Activated CD4-positive, alpha-beta memory T cell treated with anti-CD3 and anti-CD28 coated beads, Interleukin-2, amount 10 ng/mL, durations not matched to agents 7 days and 5 days (primary cell): ENCODE data around the gene RAB8A. TPM values are rescaled to one million over a fixed set of nuclear protein-coding genes. Genes with fewer than 3 reads are reported as not detected.

Experiments
- CTCF ChIA-PET: fragments of 350-600 bp; sonication (Branson Sonifier 250); formaldehyde crosslinking; loops from one replicate; lab custom pipeline; 2021; ENCODE audit warnings: antibody characterized with exemption, inconsistent platforms; lab: Charles Lee
- POLR2A ChIA-PET: fragments of 350-600 bp; sonication (Branson Sonifier 250); formaldehyde crosslinking; loops from one replicate; lab custom pipeline; 2021; ENCODE audit warnings: antibody characterized with exemption; lab: Charles Lee
- DNase-seq: peaks from one replicate; pipeline ENCODE4 v3.0.0-alpha.2; 2020
- H3K27ac Mint-ChIP-seq: one replicate; pipeline ENCODE4 v1.8.0; 2021; ENCODE audit warnings: mild to moderate bottlenecking, mixed read lengths
- H3K27me3 Mint-ChIP-seq: one replicate; pipeline ENCODE4 v1.8.0; 2021; ENCODE audit warnings: mixed read lengths
- H3K36me3 Mint-ChIP-seq: one replicate; pipeline ENCODE4 v1.8.0; 2021; ENCODE audit warnings: low read depth, mixed read lengths
- H3K4me1 Mint-ChIP-seq: one replicate; pipeline ENCODE4 v1.8.0; 2021; ENCODE audit warnings: mixed read lengths
- H3K4me3 Mint-ChIP-seq: one replicate; pipeline ENCODE4 v1.8.0; 2021; ENCODE audit warnings: mild to moderate bottlenecking, mixed read lengths
- H3K9me3 Mint-ChIP-seq: one replicate; pipeline ENCODE4 v1.8.0; 2021; ENCODE audit warnings: mixed read lengths
- total RNA-seq, 2 experiments: library from RNA; stranded (reverse); gene quantifications; one replicate each; pipeline ENCODE4 v1.2.3, GENCODE V29; 2021

The RAB8A gene
- total RNA-seq, 2 experiments from 2014 or later = 141 to 147 TPM

DNA sequence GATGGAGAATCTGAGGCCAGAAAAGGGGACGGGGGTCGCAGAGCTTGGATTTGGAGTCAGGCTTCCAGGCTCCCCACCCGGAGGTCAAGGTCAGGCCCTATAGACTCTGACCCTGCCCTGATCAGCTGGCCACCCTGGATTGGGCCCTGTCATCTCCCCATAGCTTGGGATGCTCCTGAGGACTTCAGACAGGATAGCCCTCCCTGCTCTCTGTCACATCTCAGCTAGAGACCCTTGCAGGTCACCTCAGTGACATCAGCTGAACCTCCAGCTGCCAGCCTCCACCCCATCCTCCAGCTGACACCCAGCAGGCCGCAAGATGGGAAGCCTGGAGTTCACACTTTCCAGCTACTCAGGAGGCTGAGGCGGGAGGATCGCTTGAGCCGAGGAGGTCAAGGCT, 38.2 kb upstream of the RAB8A start:
- no peaks in the 10 kb centered on the region for H3K27me3 Mint-ChIP-seq
- no peaks in the 10 kb centered on the region for H3K9me3 Mint-ChIP-seq
- H3K4me3 Mint-ChIP-seq = no peak overlapping the region
- POLR2A ChIA-PET = interaction anchor here (0.8 to 10.5 kb wide), 8 partner anchors 10 to 255 kb away, joined by 3 to 322 read pairs (median 5); partner anchors contain the start of genes FAM32A, HSH2D and KLF2
- H3K4me1 Mint-ChIP-seq = peaks cover 47% of the 10 kb centered on the region
- CTCF ChIA-PET = interaction anchor here (0.7 to 2.1 kb wide), 8 partner anchors 10 to 112 kb away, joined by 3 to 8 read pairs (median 3); partner anchors contain the start of gene FAM32A
- no peak for DNase-seq
- peak overlapping the region; percentile 83 for H3K27ac Mint-ChIP-seq
- H3K36me3 Mint-ChIP-seq = peaks cover 27% of the 10 kb centered on the region

DNA sequence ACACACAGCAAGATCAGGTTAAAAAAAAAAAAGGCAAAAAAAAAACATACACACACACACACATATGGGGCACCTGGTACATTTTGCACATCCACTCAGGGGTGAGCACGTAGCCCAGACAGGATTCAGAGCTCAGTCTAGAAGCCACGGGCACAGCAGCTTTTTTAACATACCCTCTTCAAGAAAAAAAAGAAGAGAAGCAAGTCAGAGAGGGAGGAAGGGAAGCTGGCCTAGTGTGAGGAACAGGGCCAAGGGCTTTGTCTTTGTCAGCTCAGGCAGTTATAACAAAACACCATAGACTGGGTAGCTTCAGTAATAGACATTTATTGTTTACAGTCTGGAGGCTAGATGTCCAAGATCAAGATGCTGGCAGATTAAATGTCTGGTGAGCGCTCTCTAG, 37.7 kb upstream of the RAB8A start:
- Mint-ChIP-seq H3K27ac (peak overlapping the region; percentile 83), H3K36me3 (peaks cover 32% of the 10 kb centered on the region), H3K9me3 (no peaks in the 10 kb centered on the region), H3K4me1 (peaks cover 48% of the 10 kb centered on the region), H3K4me3 (no peak overlapping the region), H3K27me3 (no peaks in the 10 kb centered on the region)
- DNase-seq = no peak
- POLR2A ChIA-PET = interaction anchor here (0.8 to 10.5 kb wide), 8 partner anchors 11 to 255 kb away, joined by 3 to 322 read pairs (median 4); partner anchors contain the start of genes FAM32A, HSH2D and KLF2
- CTCF ChIA-PET = interaction anchor here (0.7 to 2.1 kb wide), 8 partner anchors 11 to 111 kb away, joined by 3 to 8 read pairs (median 4); partner anchors contain the start of gene FAM32A

GRCh38 chr19:16074488-16075365, 37.0 kb upstream of the RAB8A start:
- Mint-ChIP-seq H3K27me3 (no peaks in the 10 kb centered on the region), H3K9me3 (no peaks in the 10 kb centered on the region), H3K27ac (peak overlapping the region; percentile 83), H3K4me3 (peak overlapping the region; percentile 82), H3K4me1 (peaks cover 53% of the 10 kb centered on the region), H3K36me3 (peaks cover 38% of the 10 kb centered on the region)
- POLR2A ChIA-PET = interaction anchor here (1.1 to 10.5 kb wide), 11 partner anchors 8 to 297 kb away, joined by 4 to 322 read pairs (median 9); partner anchors contain the start of genes FAM32A, HSH2D, KLF2 and RAB8A
- CTCF ChIA-PET = interaction anchor here (1.1 to 4.1 kb wide), 8 partner anchors 10 to 108 kb away, joined by 3 to 25 read pairs (median 6); no protein-coding TSS in a partner anchor
- no peak for DNase-seq

DNA sequence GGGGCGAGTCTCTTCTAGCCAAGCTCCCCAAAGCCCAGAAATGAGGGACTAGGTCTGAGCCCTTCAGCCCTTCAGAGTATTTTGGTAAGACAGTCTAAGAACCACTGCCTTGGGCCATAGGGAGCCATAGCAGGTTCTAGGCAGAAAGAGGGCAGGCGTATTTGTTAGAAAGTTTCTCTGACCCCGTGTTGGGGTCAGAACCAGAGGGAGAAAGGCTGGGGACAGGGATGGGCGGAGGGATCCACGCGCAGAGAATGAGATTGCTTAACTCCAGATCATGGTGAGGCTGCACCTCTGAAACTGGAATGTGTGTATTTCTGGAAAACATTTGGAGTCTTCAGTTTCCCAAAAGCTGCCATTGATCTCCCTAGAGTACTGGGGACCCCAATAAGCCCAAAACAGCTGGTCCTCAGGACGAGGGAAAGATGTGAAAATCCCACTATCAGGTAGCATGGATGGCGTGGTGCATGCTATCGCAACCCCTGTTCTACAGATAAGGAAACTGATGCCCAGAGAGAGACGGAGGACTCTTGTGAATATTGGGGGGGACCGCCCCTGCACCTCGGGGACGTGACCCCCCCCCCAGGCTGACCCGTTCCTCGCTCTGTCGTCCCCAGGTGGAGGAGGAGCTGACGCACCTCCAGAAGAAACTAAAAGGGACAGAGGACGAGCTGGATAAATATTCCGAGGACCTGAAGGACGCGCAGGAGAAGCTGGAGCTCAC, 36.1 kb upstream of the RAB8A start:
- Mint-ChIP-seq H3K27me3 (no peaks in the 10 kb centered on the region), H3K36me3 (peaks cover 46% of the 10 kb centered on the region), H3K4me3 (peak overlapping the region; percentile 82), H3K27ac (peak overlapping the region; percentile 83), H3K9me3 (no peaks in the 10 kb centered on the region), H3K4me1 (peaks cover 61% of the 10 kb centered on the region)
- ChIA-PET POLR2A (interaction anchor here (0.7 to 10.5 kb wide), 21 partner anchors 9 to 696 kb away, joined by 3 to 322 read pairs (median 9); partner anchors contain the start of genes AP1M1, FAM32A, HSH2D and KLF2), CTCF (interaction anchor here (0.6 to 4.1 kb wide), 9 partner anchors 8 to 129 kb away, joined by 3 to 25 read pairs (median 3); no protein-coding TSS in a partner anchor)
- no peak for DNase-seq

- H3K27me3 Mint-ChIP-seq = no peaks in the 10 kb centered on the region
- peak within 1 kb of the TSS; percentile 98 for H3K27ac Mint-ChIP-seq
- DNase-seq = peak; percentile 94
- H3K9me3 Mint-ChIP-seq = no peaks in the 10 kb centered on the region
- H3K4me1 Mint-ChIP-seq = peaks cover 65% of the 10 kb centered on the region
- ChIA-PET CTCF (interaction anchor here (0.6 to 4.1 kb wide), 8 partner anchors 9 to 130 kb away, joined by 3 to 25 read pairs (median 3); no protein-coding TSS in a partner anchor), POLR2A (interaction anchor here (0.5 to 10.5 kb wide), 23 partner anchors 10 to 697 kb away, joined by 3 to 322 read pairs (median 6); partner anchors contain the start of genes AP1M1, FAM32A, HSH2D and KLF2)
- peak within 1 kb of the TSS; percentile 82 for H3K4me3 Mint-ChIP-seq
- H3K36me3 Mint-ChIP-seq = peaks cover 53% of the 10 kb centered on the region
Observed at GRCh38 chr19:16076154-16076957, 35.3 kb upstream of the RAB8A start, which contains the start of gene TPM4. Gene TPM4, plus strand, starts transcription at chr19:16076495. Its CDS starts 71 bp downstream, at chr19:16076566.

DNA sequence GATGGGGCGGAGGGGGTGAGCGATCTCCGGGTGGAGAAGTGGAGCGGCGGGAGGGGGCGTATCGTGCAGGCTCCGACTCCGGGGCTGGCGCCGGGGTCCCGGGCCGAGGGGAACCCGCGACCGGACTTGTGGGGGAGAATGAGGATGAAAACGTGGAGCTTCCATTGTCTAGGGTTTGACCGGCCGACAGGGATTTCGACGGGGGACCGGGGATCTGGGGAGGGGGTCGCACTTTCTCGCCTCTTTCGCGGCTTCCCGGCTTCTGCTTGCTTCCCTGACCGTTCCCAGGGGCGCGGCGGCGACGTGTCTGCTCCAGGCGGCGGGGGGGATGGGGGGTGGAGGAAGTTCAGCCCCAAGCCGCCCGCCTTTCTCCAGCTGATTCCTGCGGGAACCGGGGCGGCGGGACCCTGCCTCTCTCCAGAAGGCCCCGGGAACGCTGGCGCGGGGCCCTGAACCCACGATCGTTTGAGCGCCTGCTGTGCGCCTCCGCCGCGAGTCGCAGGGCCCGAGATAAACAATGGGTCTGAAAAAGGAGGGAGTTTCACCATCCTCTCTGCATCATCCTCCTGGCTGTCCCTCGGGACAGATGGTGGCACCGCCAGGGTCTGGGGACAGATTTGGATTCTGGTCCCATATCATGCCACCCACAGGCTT, 34.6 kb upstream of the RAB8A start:
- POLR2A ChIA-PET = interaction anchor here (0.5 to 10.5 kb wide), 22 partner anchors 11 to 306 kb away, joined by 3 to 322 read pairs (median 8); partner anchors contain the start of genes AP1M1, FAM32A, HSH2D and KLF2
- no peak for DNase-seq
- H3K9me3 Mint-ChIP-seq = no peaks in the 10 kb centered on the region
- no peaks in the 10 kb centered on the region for H3K27me3 Mint-ChIP-seq
- peak overlapping the region; percentile 98 for H3K27ac Mint-ChIP-seq
- CTCF ChIA-PET = interaction anchor here (0.6 to 4.1 kb wide), 6 partner anchors 8 to 108 kb away, joined by 3 to 25 read pairs (median 4); partner anchors contain the start of gene FAM32A
- peaks cover 65% of the 10 kb centered on the region for H3K4me1 Mint-ChIP-seq
- H3K36me3 Mint-ChIP-seq = peaks cover 61% of the 10 kb centered on the region
- peak overlapping the region; percentile 82 for H3K4me3 Mint-ChIP-seq

GRCh38 chr19:16077984-16078758, 33.5 kb upstream of the RAB8A start:
- POLR2A ChIA-PET = interaction anchor here (0.9 to 19.4 kb wide), 27 partner anchors 3 to 615 kb away, joined by 3 to 322 read pairs (median 5); partner anchors contain the start of genes AP1M1, HSH2D, KLF2 and RAB8A
- Mint-ChIP-seq H3K27ac (peak overlapping the region; percentile 98), H3K4me3 (peak overlapping the region; percentile 82), H3K27me3 (no peaks in the 10 kb centered on the region), H3K9me3 (no peaks in the 10 kb centered on the region), H3K4me1 (peaks cover 65% of the 10 kb centered on the region), H3K36me3 (peaks cover 71% of the 10 kb centered on the region)
- CTCF ChIA-PET = interaction anchor here (0.9 to 4.1 kb wide), 9 partner anchors 7 to 107 kb away, joined by 3 to 25 read pairs (median 4); partner anchors contain the start of gene FAM32A
- DNase-seq = peak; percentile 47

DNA sequence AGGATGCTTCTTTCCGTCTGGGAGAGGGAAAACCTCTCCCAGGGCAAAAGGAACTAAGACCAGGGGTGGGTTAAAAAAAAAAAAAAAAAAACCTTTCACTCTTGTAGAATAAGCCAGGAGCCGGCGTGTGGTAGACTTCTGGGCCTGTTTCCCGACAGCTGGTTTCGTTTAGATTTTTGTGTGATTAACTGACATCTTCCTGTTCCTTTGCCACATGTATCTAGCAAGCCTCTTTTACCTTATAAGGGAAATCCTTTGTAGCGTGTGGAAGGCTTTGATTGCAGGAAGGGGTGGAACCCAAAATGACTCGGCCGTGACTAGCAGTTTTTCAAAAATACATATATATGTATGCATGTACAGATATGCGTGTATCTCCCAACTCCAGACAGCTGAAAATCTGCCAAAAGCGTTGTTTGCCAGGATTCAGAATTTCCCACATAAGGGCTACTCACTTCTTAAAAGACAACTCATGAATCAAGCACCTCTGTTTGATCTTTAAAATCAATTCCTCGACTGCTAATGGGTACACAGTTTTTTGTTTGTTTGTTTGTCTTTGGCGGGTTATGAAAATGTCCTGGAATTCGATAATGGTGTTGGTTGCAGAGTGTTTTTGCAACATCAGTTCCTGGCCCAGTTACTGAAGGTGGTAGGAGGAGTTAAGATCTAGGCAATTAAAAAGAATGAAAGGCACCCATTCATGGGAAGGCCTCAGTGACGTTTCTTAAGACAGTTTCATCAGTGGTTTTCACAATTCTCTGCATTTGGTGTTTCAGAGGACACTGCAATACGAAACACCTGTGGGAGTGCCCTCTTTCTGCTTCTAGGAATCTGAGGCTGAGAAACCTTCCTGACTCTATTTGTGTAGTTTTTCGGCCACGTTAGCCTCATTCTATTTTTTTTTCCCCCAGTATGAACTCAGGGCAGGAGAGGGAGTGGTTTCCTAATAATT, 32.7 kb upstream of the RAB8A start:
- no peaks in the 10 kb centered on the region for H3K27me3 Mint-ChIP-seq
- H3K27ac Mint-ChIP-seq = peak overlapping the region; percentile 98
- peak; percentile 83 for DNase-seq
- peaks cover 64% of the 10 kb centered on the region for H3K4me1 Mint-ChIP-seq
- H3K9me3 Mint-ChIP-seq = no peaks in the 10 kb centered on the region
- peak overlapping the region; percentile 82 for H3K4me3 Mint-ChIP-seq
- peaks cover 79% of the 10 kb centered on the region for H3K36me3 Mint-ChIP-seq
- ChIA-PET CTCF (interaction anchor here (0.6 to 2.4 kb wide), 6 partner anchors 8 to 67 kb away, joined by 3 to 9 read pairs (median 4); no protein-coding TSS in a partner anchor), POLR2A (interaction anchor here (0.9 to 19.4 kb wide), 21 partner anchors 4 to 615 kb away, joined by 3 to 322 read pairs (median 5); partner anchors contain the start of genes AP1M1, HSH2D, KLF2 and RAB8A)

- peaks cover 87% of the 10 kb centered on the region for H3K4me1 Mint-ChIP-seq
- H3K36me3 Mint-ChIP-seq = peaks cover 91% of the 10 kb centered on the region
- DNase-seq = no peak
- H3K27me3 Mint-ChIP-seq = no peaks in the 10 kb centered on the region
- ChIA-PET POLR2A (interaction anchor here (0.6 to 19.4 kb wide), 14 partner anchors 9 to 240 kb away, joined by 3 to 322 read pairs (median 3); partner anchors contain the start of genes HSH2D, KLF2, RAB8A and TPM4), CTCF (interaction anchor here (0.7 to 4.5 kb wide), 12 partner anchors 8 to 113 kb away, joined by 3 to 26 read pairs (median 5); partner anchors contain the start of genes AP1M1, RAB8A and TPM4)
- H3K4me3 Mint-ChIP-seq = no peak overlapping the region
- H3K9me3 Mint-ChIP-seq = no peaks in the 10 kb centered on the region
- H3K27ac Mint-ChIP-seq = peak overlapping the region; percentile 97
Observed at GRCh38 chr19:16084067-16084685, 27.5 kb upstream of the RAB8A start.
